ENCODE data around the gene HLA-E. TPM values are rescaled to one million over a fixed set of nuclear protein-coding genes. Genes with fewer than 3 reads are reported as not detected.

The HLA-E gene
- total RNA-seq (2014; rRNA removed; shearing (Covaris generic)) = 116 and 118 TPM in 2 replicates

GRCh38 chr6:30489081-30490025, at the start of gene HLA-E:
HLA-E (plus strand) TSS chr6:30489509; CDS start chr6:30489532, 23 bp downstream.
- DNase-seq (ENCODE audit: low spot score) = peak; percentile 91
- in situ Hi-C loops (cut with HindIII; ENCODE audit: low sequenced_read_pairs) = loop anchor here (10.0 kb wide), 1 partner anchor 55 kb away; no protein-coding TSS in a partner anchor

- in situ Hi-C loops (cut with HindIII; ENCODE audit: low sequenced_read_pairs) = no loop called here
- no peak for DNase-seq (ENCODE audit: low spot score)
These were observed 48.1 kb upstream of the HLA-E start for GRCh38 chr6:30441171-30441570.

- in situ Hi-C loops (cut with HindIII; ENCODE audit: low sequenced_read_pairs) = no loop called here
- DNase-seq (ENCODE audit: low spot score) = no peak
These were observed 45.5 kb upstream of the HLA-E start for GRCh38 chr6:30443657-30444450.

DNA sequence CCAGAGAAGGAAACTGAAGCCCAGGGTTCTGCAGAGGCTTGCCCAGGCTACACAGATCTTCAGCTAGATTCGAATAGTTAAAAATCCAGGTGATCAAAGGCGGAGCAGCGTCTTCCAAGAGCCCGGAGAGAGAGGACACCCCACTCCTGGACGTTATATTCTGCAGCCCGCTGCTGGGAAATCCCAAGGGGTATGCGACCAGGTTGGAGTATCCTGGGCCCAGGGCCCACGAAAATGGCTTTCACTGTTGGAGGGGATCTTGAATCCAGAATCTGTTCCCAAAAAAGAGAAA, 44.9 kb upstream of the HLA-E start:
- in situ Hi-C loops (cut with HindIII; ENCODE audit: low sequenced_read_pairs) = no loop called here
- no peak for DNase-seq (ENCODE audit: low spot score)

GRCh38 chr6:30446259-30446658, 43.0 kb upstream of the HLA-E start:
- in situ Hi-C loops (cut with HindIII; ENCODE audit: low sequenced_read_pairs) = no loop called here
- no peak for DNase-seq (ENCODE audit: low spot score)

- peak; percentile 3 for DNase-seq (ENCODE audit: low spot score)
- in situ Hi-C loops (cut with HindIII; ENCODE audit: low sequenced_read_pairs) = no loop called here
These were observed 42.1 kb upstream of the HLA-E start for GRCh38 chr6:30447237-30447636.

DNA sequence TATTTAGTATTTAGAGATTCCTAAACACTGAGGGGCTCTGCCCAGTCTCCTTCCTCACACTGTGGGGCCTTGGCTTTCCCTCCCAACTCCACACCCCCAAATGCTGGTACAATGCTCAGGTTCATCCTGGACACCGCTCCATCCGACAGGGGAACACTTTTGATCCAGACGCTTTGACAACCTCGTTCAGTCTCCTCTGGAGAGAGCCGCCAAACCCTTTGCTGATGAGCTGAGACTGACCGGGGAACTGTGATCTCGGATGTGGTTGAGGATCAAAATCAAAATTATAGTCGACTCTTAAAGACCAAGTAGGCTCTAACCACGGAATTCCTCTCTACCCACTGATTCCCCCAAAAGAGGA, 38.8 kb upstream of the HLA-E start:
- in situ Hi-C loops (cut with HindIII; ENCODE audit: low sequenced_read_pairs) = no loop called here
- no peak for DNase-seq (ENCODE audit: low spot score)

DNA sequence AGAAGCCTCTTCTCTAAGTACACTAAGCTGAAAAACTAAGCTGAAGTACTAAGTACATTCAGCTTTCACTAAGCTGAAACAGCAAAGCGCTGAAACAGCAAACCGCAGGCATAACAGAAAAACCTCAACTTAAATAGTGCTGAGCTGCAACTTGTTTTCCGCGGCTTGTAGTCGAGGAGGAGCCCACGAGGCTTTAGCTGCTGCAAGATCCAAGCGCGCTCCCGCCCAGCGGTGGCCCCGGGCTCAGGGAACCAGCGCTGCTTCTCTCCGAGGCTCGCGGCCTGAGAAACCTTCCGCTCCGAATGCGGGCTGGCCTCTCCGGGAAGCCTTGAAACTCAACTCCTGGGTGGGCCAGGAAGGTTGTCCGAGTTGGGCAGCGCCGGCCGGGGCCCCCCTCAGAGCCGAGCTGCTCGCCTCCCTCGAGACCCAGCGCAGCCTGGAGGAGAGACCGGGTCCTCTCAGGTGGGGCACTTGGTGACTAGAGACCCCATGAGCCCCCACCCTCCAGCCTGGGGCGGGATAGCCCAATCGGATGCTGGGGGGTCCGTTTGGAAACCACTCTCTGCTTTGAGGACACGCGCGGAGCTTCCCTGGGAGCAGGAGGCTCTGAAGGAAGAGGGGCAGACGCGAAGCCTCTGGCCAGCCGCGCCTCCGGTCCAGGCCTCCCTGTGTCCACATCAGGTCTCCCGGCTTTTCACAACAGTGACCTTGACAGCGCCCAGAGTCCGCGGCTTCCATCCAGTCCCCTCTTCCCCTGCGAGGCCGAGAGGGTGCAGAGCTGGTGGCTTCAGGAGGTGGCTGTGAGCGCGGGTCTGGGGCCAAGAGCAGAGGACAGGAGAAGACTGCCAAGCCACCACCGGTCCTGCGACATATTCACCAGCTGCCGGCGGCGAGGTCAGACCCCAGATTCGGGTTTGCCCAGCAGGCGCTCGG, 38.1 kb upstream of the HLA-E start:
- peak; percentile 2 for DNase-seq (ENCODE audit: low spot score)
- in situ Hi-C loops (cut with HindIII; ENCODE audit: low sequenced_read_pairs) = no loop called here

DNA sequence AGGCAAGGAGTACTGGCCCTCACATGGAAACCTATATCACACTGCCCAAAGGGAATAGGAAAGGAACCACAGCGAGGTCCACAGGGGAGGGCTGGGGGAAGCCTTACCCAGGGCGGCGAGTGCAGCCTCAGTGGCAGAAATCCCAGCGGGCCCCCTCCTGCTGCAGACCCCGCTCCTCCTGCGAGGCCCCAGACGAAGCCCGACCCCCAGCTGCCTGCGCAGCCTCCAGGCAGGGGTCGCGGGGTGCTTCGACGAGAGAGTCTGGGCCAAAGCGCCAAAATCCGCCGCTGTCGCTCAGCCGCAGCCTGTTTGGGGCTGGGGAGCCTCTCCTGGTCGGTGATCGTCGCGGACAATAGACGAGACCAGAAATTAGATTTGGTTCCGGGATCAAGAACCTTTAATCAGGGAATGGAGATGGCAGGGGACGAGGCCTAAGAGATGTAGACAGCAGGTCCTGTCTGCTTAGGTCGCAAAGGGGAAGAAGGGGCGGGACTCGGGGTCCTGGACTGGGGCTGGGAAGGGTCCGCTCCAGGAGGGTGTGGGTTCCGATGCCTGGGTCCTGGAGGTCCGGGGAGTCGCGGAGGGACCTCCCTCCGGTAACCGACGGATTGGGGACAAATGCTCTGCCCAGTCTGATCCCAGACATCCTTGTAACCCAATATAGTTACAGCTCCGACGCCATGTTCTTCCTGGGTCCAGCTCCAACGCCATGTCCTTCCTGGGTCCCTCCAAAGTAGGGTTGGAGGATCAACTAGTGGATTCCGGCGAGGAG, 36.4 kb upstream of the HLA-E start:
- in situ Hi-C loops (cut with HindIII; ENCODE audit: low sequenced_read_pairs) = no loop called here
- no peak for DNase-seq (ENCODE audit: low spot score)

GRCh38 chr6:30453508-30454116, 35.7 kb upstream of the HLA-E start:
- DNase-seq (ENCODE audit: low spot score) = peak; percentile 53
- in situ Hi-C loops (cut with HindIII; ENCODE audit: low sequenced_read_pairs) = no loop called here

GRCh38 chr6:30459145-30459544, 30.2 kb upstream of the HLA-E start:
- no peak for DNase-seq (ENCODE audit: low spot score)
- in situ Hi-C loops (cut with HindIII; ENCODE audit: low sequenced_read_pairs) = no loop called here

DNA sequence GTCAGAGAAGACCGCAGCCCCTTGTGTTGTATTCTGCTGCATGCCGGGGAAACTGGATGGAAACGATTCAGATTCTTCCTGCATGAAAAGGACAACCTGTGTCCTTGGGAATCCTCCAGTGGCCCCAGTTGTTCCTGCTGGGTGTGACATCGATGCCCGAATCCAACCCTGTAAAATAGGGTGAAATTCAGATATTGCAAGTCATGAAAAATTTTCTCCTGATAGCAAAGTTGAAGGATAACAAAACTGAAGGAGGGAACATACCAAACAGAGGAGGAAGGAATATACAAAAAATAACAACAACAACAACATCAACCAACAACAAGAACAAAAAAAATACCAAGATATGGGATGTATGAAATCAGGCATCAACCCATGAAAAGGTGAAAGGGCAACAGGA, 28.3 kb upstream of the HLA-E start:
- DNase-seq (ENCODE audit: low spot score) = no peak
- in situ Hi-C loops (cut with HindIII; ENCODE audit: low sequenced_read_pairs) = no loop called here

DNA sequence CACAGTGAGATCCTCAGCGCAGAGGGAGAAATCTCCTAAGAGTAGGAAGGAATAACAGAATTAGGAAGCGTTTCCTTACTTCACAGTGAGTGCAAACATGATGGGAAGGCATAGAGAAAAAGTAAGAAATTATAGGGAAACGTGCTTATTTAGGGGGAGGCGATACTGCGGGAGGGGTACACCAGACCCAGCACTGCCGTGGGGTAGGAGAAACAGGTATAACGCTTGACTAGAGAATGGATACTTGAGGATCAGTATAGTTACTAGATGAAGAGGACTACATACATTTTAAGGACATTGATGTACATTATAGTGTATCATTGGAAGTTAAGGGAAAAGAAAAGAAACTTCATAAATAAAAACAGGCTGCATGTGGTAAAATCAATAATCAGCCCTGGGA, 26.8 kb upstream of the HLA-E start:
- no peak for DNase-seq (ENCODE audit: low spot score)
- in situ Hi-C loops (cut with HindIII; ENCODE audit: low sequenced_read_pairs) = no loop called here

DNA sequence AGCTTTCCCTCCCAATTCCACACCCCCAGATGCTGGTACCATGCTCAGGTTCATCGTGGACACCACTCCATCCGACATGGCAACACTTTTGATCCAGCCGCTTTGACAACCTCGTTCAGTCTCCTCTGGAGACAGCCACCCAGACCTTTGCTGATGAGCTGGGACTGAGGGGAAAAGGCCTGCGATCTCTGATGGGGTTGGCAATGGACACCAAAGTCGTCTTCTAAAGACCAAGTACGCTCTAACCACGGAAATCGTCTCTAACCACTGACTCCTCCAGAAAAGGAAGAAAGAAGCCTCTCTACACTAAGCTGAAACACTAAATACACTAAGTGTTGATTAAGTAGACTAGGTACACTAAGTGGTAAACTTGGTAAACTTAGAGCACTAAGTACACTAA, 26.1 kb upstream of the HLA-E start:
- in situ Hi-C loops (cut with HindIII; ENCODE audit: low sequenced_read_pairs) = no loop called here
- no peak for DNase-seq (ENCODE audit: low spot score)

- in situ Hi-C loops (cut with HindIII; ENCODE audit: low sequenced_read_pairs) = no loop called here
- no peak for DNase-seq (ENCODE audit: low spot score)
These were observed 25.4 kb upstream of the HLA-E start for GRCh38 chr6:30463651-30464618.

DNA sequence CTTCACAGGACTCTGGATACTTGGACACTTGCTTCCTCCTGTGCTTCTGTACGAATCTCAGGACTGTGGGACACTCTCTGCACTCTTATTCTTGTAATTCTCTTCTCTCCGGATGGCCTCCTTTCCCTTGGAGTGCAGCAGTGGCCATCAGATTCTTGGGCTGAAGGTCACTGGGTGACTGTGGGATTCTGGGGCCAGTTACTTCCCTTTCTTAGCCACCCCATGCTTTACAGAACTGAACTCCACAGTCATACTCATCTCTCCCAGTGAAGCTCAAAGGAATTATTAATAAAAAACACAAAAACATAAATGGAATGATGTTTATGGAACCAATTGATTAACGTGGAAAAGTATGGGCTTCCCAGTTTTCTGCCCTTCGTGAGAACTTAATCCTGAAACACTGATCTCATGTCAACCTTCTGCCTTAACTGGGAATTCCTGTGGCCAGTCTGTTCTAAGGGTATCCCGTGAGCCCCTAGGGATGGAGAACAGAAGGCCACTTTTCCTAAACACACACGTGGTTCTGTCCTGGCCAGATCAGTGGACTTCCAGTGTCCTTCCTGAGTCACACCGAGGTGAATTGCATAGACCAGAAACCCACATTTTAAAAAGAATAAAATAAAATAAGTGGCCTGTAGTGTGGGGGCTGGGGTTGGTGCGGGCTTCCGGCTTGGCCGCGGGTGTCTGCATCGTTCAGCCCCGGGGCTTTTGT, 23.6 kb upstream of the HLA-E start:
- no peak for DNase-seq (ENCODE audit: low spot score)
- in situ Hi-C loops (cut with HindIII; ENCODE audit: low sequenced_read_pairs) = no loop called here

DNA sequence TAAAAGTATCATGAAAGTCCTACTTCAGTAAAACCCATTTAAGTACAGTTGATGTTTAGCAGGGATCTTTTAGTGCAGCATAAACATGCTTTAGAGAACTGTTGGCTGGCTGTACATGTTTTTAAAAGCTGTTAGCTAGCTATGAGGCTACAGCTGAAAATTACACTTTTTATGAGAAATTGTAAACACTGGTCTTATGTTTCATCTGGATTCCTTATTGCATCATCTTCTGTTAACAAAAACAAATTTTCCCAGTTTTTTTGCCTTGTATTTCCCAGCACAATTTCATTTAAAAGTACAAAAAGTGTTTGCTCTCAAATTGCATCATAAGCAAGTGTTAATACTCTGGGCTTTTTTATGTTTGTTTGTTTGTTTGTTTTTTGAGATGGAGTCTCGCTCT, 18.3 kb upstream of the HLA-E start:
- in situ Hi-C loops (cut with HindIII; ENCODE audit: low sequenced_read_pairs) = no loop called here
- DNase-seq (ENCODE audit: low spot score) = no peak
